Peyer's patch (tissue), 4 donors: ENCODE data around the gene ATOSA. TPM values are rescaled to one million over a fixed set of nuclear protein-coding genes. Genes with fewer than 3 reads are reported as not detected.

Source experiments
- DNase-seq, 3 donors: peaks; one replicate each; pipeline ENCODE4 v3.0.0-alpha.2; 2017 to 2019
- H3K27ac ChIP-seq, 4 donors: fragments of 200-600 bp; sonication (generic); one replicate each; pipeline ENCODE4 v1.5.1; 2016 to 2019
- H3K27me3 ChIP-seq, 2 donors: fragments of 200-600 bp; sonication (generic); one replicate each; pipeline ENCODE4 v1.5.1; 2019
- H3K36me3 ChIP-seq, 3 donors: fragments of 200-600 bp; sonication (generic); one replicate each; pipeline ENCODE4 v1.5.1; 2016 to 2019
- H3K4me1 ChIP-seq, 4 donors: fragments of 200-600 bp; sonication (generic); one replicate each; pipeline ENCODE4 v1.5.1; 2016 to 2019
- H3K4me3 ChIP-seq, 4 donors: fragments of 200-600 bp; sonication (generic); 1 replicate in 3 of 4; 2 replicates in 1 of 4; pipeline ENCODE4 v1.5.1; 2016 to 2019; ENCODE audit warnings: mild to moderate bottlenecking in 1 of 4
- H3K9me3 ChIP-seq, 4 donors: fragments of 200-600 bp; sonication (generic); one replicate each; pipeline ENCODE4 v1.5.1; 2016 to 2019; ENCODE audit warnings: mild to moderate bottlenecking in 1 of 4
- POLR2A ChIP-seq, 2 donors: fragments of 450-650 bp; IDR thresholded peaks; one replicate each; pipeline ENCODE4 v1.5.1; 2017; ENCODE audit warnings: antibody characterized with exemption in 2 of 2, mild to moderate bottlenecking in 2 of 2, moderate library complexity in 2 of 2
- total RNA-seq, 4 donors: library from RNA; depleted of rRNA; stranded (reverse); fragments of >200 nt; gene quantifications; one replicate each; pipeline ENCODE4 v1.1.0, GENCODE V29; 2016
- TF ChIP-seq, protein P1 (sequence below), 6 experiments: fragments of 450-650 bp in 4 of 6; fragments of 200-600 bp in 2 of 6; sonication (generic) in 1 of 6; IDR thresholded peaks; one replicate each; pipeline ENCODE4 v1.5.1; 2017 to 2019; ENCODE audit warnings: antibody characterized with exemption in 6 of 6, mild to moderate bottlenecking in 3 of 6, moderate library complexity in 1 of 6

ATOSA gene
- total RNA-seq, 4 donors from 2014 or later, result 55.5 to 128 (median 69.4) TPM

DNA sequence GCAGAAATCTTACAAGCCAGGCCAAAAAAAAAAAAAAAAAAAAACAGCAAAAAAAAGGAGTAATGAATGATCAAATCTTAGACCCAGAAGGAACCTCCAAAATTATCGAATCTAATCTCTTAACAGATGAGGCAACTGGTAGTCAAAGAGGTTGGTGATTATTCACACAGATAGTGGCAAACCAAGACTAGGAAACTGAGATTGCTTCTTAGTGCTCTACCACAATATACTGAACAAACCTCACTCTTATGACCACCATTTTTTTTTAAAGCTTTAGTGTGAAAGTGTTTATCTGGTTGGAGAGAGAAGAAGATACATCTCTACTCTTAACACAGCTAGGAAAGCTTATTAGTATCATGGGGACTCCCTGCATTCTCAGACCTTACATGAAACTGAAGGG lies 17.3 kb downstream of the ATOSA start:
- no peak overlapping the region for H3K4me3 ChIP-seq
- DNase-seq, result no peak
- no peak overlapping the region for H3K27ac ChIP-seq
- peaks cover 0 to 63% (median 0%) of the 10 kb centered on the region in 3 donors for H3K36me3 ChIP-seq
- H3K4me1 ChIP-seq, result peaks cover 0 to 6% (median 0%) of the 10 kb centered on the region in 4 donors
- TF ChIP-seq, protein P1, sequence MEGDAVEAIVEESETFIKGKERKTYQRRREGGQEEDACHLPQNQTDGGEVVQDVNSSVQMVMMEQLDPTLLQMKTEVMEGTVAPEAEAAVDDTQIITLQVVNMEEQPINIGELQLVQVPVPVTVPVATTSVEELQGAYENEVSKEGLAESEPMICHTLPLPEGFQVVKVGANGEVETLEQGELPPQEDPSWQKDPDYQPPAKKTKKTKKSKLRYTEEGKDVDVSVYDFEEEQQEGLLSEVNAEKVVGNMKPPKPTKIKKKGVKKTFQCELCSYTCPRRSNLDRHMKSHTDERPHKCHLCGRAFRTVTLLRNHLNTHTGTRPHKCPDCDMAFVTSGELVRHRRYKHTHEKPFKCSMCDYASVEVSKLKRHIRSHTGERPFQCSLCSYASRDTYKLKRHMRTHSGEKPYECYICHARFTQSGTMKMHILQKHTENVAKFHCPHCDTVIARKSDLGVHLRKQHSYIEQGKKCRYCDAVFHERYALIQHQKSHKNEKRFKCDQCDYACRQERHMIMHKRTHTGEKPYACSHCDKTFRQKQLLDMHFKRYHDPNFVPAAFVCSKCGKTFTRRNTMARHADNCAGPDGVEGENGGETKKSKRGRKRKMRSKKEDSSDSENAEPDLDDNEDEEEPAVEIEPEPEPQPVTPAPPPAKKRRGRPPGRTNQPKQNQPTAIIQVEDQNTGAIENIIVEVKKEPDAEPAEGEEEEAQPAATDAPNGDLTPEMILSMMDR (IDR thresholded peaks at IDR 0.05), result no peak
- no peak for TF ChIP-seq POLR2A (IDR thresholded peaks at IDR 0.05)
- H3K27me3 ChIP-seq, result no peaks in the 10 kb centered on the region
- no peaks in the 10 kb centered on the region for H3K9me3 ChIP-seq

DNA sequence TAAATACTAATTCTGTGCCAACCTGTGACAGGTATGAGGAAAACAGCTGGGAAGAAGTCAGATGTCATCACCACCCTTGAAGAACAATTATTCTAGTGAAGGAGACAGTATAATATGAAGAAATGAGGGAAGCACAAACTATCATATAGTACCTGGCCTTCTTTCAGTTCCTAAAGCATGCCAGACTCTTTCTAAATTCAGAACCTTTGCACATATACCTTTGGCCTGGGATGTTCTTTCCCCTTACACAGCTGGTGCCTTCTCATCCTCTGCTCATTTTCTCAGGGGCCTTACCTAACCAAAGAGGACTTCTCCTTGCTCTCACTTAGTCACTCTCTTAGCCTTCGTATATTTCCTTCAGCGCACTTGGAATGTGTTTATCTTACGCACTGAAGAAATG lies 19.0 kb downstream of the ATOSA start:
- Histone ChIP-seq H3K4me3 (no peak overlapping the region), H3K4me1 (peaks cover 0 to 12% (median 0%) of the 10 kb centered on the region in 4 donors), H3K9me3 (no peaks in the 10 kb centered on the region), H3K36me3 (peaks cover 0 to 59% (median 0%) of the 10 kb centered on the region in 3 donors), H3K27me3 (no peaks in the 10 kb centered on the region), H3K27ac (no peak overlapping the region)
- no peak for TF ChIP-seq POLR2A (IDR thresholded peaks at IDR 0.05)
- no peak for DNase-seq

DNA sequence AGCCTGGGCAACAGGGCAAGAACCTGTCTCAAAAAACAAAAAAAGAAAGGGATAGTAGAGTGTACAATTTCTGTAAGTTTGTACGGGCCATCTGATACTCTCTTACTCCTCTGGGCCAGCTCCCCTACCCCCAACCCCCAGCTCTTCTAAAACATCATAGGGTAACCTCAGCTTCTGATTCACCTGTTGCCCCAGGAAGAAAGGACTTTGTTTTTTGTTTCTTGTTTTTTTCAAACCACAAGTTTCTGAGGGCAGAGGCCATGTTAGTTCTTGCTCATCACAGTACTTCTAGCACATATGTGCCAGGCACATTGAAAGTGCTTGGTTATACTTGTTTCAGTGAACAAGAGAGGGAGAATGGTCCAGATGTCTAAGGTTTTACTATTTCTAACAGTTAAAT lies 20.2 kb downstream of the ATOSA start:
- Histone ChIP-seq H3K4me3 (no peak overlapping the region), H3K4me1 (peaks cover 0 to 17% (median 0%) of the 10 kb centered on the region in 4 donors), H3K9me3 (no peaks in the 10 kb centered on the region), H3K27ac (no peak overlapping the region), H3K36me3 (peaks cover 0 to 51% (median 0%) of the 10 kb centered on the region in 3 donors), H3K27me3 (no peaks in the 10 kb centered on the region)
- TF ChIP-seq POLR2A (IDR thresholded peaks at IDR 0.05), result no peak
- TF ChIP-seq, protein P1 (IDR thresholded peaks at IDR 0.05), result no peak
- no peak for DNase-seq

DNA sequence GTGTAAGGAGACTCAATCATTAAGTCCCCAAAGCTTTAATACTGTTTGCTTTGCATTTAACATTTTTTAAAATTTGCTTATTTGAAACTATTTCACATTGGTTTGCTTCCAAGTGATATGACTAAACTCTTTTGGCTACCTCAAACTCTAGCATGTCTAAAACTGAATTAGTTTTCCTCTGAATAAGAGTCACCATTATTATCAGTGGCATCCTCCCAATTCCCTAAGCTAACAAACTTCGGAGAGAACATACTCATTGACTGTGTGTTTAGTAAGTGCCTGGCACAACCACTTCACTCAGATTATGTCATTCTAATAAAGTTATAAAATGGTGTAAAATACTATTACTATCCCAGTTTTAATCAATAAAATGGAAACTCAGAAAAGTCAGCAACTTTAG lies 21.9 kb downstream of the ATOSA start:
- DNase-seq, result no peak
- Histone ChIP-seq H3K9me3 (no peaks in the 10 kb centered on the region), H3K36me3 (peaks cover 0 to 36% (median 0%) of the 10 kb centered on the region in 3 donors), H3K27me3 (no peaks in the 10 kb centered on the region), H3K4me3 (no peak overlapping the region), H3K27ac (peak overlapping the region in 1 of 4 donors; percentile 27), H3K4me1 (peaks cover 0 to 31% (median 5%) of the 10 kb centered on the region in 4 donors)
- TF ChIP-seq, protein P1 (IDR thresholded peaks at IDR 0.05), result no peak

DNA sequence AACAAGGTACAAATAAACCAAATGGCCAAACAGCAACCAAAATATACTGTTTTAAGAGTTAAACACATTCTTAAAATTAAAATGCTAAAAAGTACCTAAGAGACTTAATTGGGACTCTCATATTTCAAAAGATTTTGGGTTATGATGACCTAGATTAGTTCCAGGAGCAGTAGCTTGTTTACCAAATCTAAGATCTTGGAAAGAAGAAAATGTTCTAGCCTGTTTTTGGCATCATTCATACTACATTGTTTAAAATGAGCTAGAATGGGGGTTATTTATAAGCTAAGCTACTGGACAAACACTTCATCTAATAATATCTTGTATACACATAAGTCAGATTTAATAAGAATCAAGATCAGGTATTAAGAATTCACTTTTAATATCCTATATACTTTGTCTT lies 22.8 kb downstream of the ATOSA start:
- Histone ChIP-seq H3K4me3 (no peak overlapping the region), H3K27ac (peak overlapping the region in 2 of 4 donors; percentile 17 to 27), H3K27me3 (no peaks in the 10 kb centered on the region), H3K9me3 (no peaks in the 10 kb centered on the region), H3K36me3 (peaks cover 0 to 29% (median 0%) of the 10 kb centered on the region in 3 donors), H3K4me1 (peaks cover 0 to 34% (median 6%) of the 10 kb centered on the region in 4 donors)
- DNase-seq, result no peak
- no peak for TF ChIP-seq POLR2A (IDR thresholded peaks at IDR 0.05)
- TF ChIP-seq, protein P1 (IDR thresholded peaks at IDR 0.05), result no peak

DNA sequence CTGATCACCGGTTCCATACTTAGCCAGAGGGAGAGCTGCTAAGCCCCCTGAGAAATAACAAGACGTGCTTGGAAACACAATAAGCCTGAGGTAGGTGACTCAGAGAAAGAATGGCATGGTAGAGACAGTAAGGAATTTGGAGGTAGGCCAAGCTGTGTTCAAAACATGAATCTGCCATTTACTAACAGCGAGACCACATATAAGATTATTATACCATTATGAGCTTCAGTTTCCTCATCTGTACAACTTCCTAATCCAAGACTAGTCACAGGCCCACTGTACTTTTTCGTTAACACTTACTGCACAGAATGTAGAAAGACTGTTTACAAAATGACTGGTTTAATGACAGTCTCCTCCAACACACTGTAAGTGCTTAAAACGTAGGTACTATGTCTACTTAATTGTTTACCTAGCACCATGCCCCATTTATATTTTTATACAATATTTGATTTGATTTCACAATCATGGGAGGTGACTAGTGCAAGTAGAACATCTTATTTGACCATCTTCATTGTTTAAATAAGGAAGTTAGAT lies 25.7 kb downstream of the ATOSA start:
- H3K36me3 ChIP-seq, result peaks cover 0 to 17% (median 0%) of the 10 kb centered on the region in 3 donors
- no peak for DNase-seq
- H3K27me3 ChIP-seq, result no peaks in the 10 kb centered on the region
- H3K27ac ChIP-seq, result peak overlapping the region; percentile 12 to 64 (median 50)
- no peak overlapping the region for H3K4me3 ChIP-seq
- H3K9me3 ChIP-seq, result no peaks in the 10 kb centered on the region
- peaks cover 0 to 37% (median 6%) of the 10 kb centered on the region in 4 donors for H3K4me1 ChIP-seq
- no peak for TF ChIP-seq POLR2A (IDR thresholded peaks at IDR 0.05)
- TF ChIP-seq, protein P1 (IDR thresholded peaks at IDR 0.05), result no peak
